Neural cell (in vitro differentiated cells): ENCODE data around the gene C6orf132. TPM values are rescaled to one million over a fixed set of nuclear protein-coding genes. Genes with fewer than 3 reads are reported as not detected.

Source experiments
- H2AFZ ChIP-seq: fragments of 200-600, 300-800 bp; sonication (generic), shearing (Covaris generic); 2 replicates; pipeline ENCODE4 v1.6.0; 2014; ENCODE audit warnings: low read depth, mild to moderate bottlenecking, antibody characterized with exemption, low read length, moderate library complexity
- H3F3A ChIP-seq: fragments of 200-600 bp; shearing (Covaris generic); 2 replicates; pipeline ENCODE4 v1.6.1; 2016; ENCODE audit warnings: mild to moderate bottlenecking, moderate library complexity, mixed read lengths, antibody characterized with exemption, low read length; ENCODE audit not compliant: insufficient read depth, poor library complexity, severe bottlenecking
- H3K27ac ChIP-seq: fragments of 200-600, 300-800 bp; sonication (generic), shearing (Covaris generic); 2 replicates; pipeline ENCODE4 v1.5.1; 2014; ENCODE audit warnings: mild to moderate bottlenecking, low read length, moderate library complexity
- H3K27me3 ChIP-seq: fragments of 300-800, 200-600 bp; sonication (generic), shearing (Covaris generic); 2 replicates; pipeline ENCODE4 v1.6.0; 2014; ENCODE audit warnings: mild to moderate bottlenecking, low read depth, low read length, moderate library complexity; ENCODE audit not compliant: insufficient read depth
- H3K36me3 ChIP-seq: fragments of 300-800, 200-600 bp; sonication (generic), shearing (Covaris generic); 2 replicates; pipeline ENCODE4 v1.5.1; 2014; ENCODE audit warnings: mild to moderate bottlenecking, antibody characterized with exemption, low read length, moderate library complexity; ENCODE audit not compliant: insufficient read depth
- H3K4me2 ChIP-seq: fragments of 300-800, 200-600 bp; sonication (generic), shearing (Covaris generic); 2 replicates; pipeline ENCODE4 v1.6.0; 2014; ENCODE audit warnings: mild to moderate bottlenecking, low read length
- H3K4me3 ChIP-seq: fragments of 300-800, 200-600 bp; sonication (generic), shearing (Covaris generic); 2 replicates; pipeline ENCODE4 v1.5.1; 2014; ENCODE audit warnings: mild to moderate bottlenecking, low read length, moderate library complexity
- H3K79me2 ChIP-seq: fragments of 200-600 bp; shearing (Covaris generic); replicated peaks from 2 replicates; pipeline ENCODE4 v1.6.0; 2014; ENCODE audit warnings: mild to moderate bottlenecking, low read length, moderate library complexity; ENCODE audit not compliant: insufficient read depth
- H3K9ac ChIP-seq: fragments of 300-800, 200-600 bp; sonication (generic), shearing (Covaris generic); 2 replicates; pipeline ENCODE4 v1.6.1; 2016; ENCODE audit warnings: mild to moderate bottlenecking, low read length, mixed read lengths
- H3K9me2 ChIP-seq: fragments of 200-600 bp; shearing (Covaris generic); 2 replicates; pipeline ENCODE4 v1.6.1; 2016; ENCODE audit warnings: mild to moderate bottlenecking, low read length, mixed read lengths; ENCODE audit not compliant: insufficient read depth
- H3K9me3 ChIP-seq: fragments of 200-600, 300-800 bp; sonication (generic), shearing (Covaris generic); 2 replicates; pipeline ENCODE4 v1.6.1; 2016; ENCODE audit warnings: mild to moderate bottlenecking, mixed run types, low read length, moderate library complexity, mixed read lengths
- H4K20me1 ChIP-seq: fragments of 200-600 bp; shearing (Covaris generic); 2 replicates; pipeline ENCODE4 v1.6.1; 2016; ENCODE audit warnings: mild to moderate bottlenecking, mixed run types; ENCODE audit not compliant: insufficient read depth
- CTCF ChIP-seq: fragments of 450-650 bp; IDR thresholded peaks from 2 replicates; pipeline ENCODE4 v1.5.1; 2014; ENCODE audit warnings: antibody characterized with exemption, mild to moderate bottlenecking, moderate library complexity; ENCODE audit not compliant: poor library complexity, severe bottlenecking
- EP300 ChIP-seq: fragments of 450-650 bp; conservative IDR thresholded peaks from 2 replicates; pipeline ENCODE4 v1.6.1; 2014; ENCODE audit warnings: antibody characterized with exemption, mild to moderate bottlenecking, moderate library complexity; ENCODE audit not compliant: poor library complexity, severe bottlenecking
- EZH2 ChIP-seq: fragments of 200-600, 300-800 bp; shearing (Covaris generic), sonication (generic); IDR thresholded peaks from 2 replicates; pipeline ENCODE4 v1.6.1; 2014; ENCODE audit warnings: antibody characterized with exemption, low read length, borderline replicate concordance, mild to moderate bottlenecking; ENCODE audit not compliant: insufficient read depth, poor library complexity, severe bottlenecking
- MXI1 ChIP-seq: fragments of 450-650 bp; conservative IDR thresholded peaks from 2 replicates; pipeline ENCODE4 v1.6.1; 2014; ENCODE audit warnings: antibody characterized with exemption, mild to moderate bottlenecking; ENCODE audit not compliant: poor library complexity, severe bottlenecking
- POLR2AphosphoS5 ChIP-seq: IDR thresholded peaks from 2 replicates; pipeline ENCODE4 v1.6.1; 2012
- RAD21 ChIP-seq: fragments of 450-650 bp; conservative IDR thresholded peaks from 2 replicates; pipeline ENCODE4 v1.6.1; 2014; ENCODE audit warnings: antibody characterized with exemption, mild to moderate bottlenecking, moderate library complexity
- SMC3 ChIP-seq: fragments of 450-650 bp; conservative IDR thresholded peaks from 2 replicates; pipeline ENCODE4 v1.6.1; 2014; ENCODE audit warnings: antibody characterized with exemption, mild to moderate bottlenecking, moderate library complexity; ENCODE audit not compliant: poor library complexity
- TAF1 ChIP-seq: IDR thresholded peaks from 2 replicates; pipeline ENCODE4 v1.6.1; 2012; ENCODE audit warnings: low read depth
- polyA plus RNA-seq: library from polyadenylated mRNA; depleted of rRNA; stranded (reverse); fragments of >200 nt; gene quantifications from 2 replicates; pipeline ENCODE4 v1.2.3, GENCODE V29; 2014
- TF ChIP-seq, protein P1 (sequence below): IDR thresholded peaks from 2 replicates; pipeline ENCODE4 v1.6.1; 2012; ENCODE audit warnings: borderline replicate concordance

C6orf132 gene
- polyA plus RNA-seq, 1 donor from 2014 or later, result not detected

- H3K9me3 ChIP-seq, result no peaks in the 10 kb centered on the region
- no peak overlapping the region for H3K4me3 ChIP-seq
- no peaks in the 10 kb centered on the region for H3K36me3 ChIP-seq
- H3K27me3 ChIP-seq, result no peaks in the 10 kb centered on the region
- no peak for TF ChIP-seq TAF1
- no peak for TF ChIP-seq RAD21
- TF ChIP-seq POLR2AphosphoS5, result no peak
- TF ChIP-seq MXI1, result no peak
- TF ChIP-seq SMC3, result no peak
- no peak for TF ChIP-seq CTCF
- TF ChIP-seq EP300, result no peak
- no peak for TF ChIP-seq EZH2
- TF ChIP-seq, protein P1, sequence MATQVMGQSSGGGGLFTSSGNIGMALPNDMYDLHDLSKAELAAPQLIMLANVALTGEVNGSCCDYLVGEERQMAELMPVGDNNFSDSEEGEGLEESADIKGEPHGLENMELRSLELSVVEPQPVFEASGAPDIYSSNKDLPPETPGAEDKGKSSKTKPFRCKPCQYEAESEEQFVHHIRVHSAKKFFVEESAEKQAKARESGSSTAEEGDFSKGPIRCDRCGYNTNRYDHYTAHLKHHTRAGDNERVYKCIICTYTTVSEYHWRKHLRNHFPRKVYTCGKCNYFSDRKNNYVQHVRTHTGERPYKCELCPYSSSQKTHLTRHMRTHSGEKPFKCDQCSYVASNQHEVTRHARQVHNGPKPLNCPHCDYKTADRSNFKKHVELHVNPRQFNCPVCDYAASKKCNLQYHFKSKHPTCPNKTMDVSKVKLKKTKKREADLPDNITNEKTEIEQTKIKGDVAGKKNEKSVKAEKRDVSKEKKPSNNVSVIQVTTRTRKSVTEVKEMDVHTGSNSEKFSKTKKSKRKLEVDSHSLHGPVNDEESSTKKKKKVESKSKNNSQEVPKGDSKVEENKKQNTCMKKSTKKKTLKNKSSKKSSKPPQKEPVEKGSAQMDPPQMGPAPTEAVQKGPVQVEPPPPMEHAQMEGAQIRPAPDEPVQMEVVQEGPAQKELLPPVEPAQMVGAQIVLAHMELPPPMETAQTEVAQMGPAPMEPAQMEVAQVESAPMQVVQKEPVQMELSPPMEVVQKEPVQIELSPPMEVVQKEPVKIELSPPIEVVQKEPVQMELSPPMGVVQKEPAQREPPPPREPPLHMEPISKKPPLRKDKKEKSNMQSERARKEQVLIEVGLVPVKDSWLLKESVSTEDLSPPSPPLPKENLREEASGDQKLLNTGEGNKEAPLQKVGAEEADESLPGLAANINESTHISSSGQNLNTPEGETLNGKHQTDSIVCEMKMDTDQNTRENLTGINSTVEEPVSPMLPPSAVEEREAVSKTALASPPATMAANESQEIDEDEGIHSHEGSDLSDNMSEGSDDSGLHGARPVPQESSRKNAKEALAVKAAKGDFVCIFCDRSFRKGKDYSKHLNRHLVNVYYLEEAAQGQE, result no peak
- H3K79me2 ChIP-seq, result no peaks in the 10 kb centered on the region
- no peak overlapping the region for H3K9ac ChIP-seq
- H2AFZ ChIP-seq, result no peak overlapping the region
- no peak overlapping the region for H3K4me2 ChIP-seq
- no peaks in the 10 kb centered on the region for H3F3A ChIP-seq
- H3K9me2 ChIP-seq, result no peaks in the 10 kb centered on the region
- H3K27ac ChIP-seq, result no peak overlapping the region
- no peaks in the 10 kb centered on the region for H4K20me1 ChIP-seq
Measured at GRCh38 chr6:42179945-42180313, 37.5 kb upstream of the C6orf132 start.

- no peaks in the 10 kb centered on the region for H4K20me1 ChIP-seq
- H3K27ac ChIP-seq, result no peak overlapping the region
- no peak overlapping the region for H3K9ac ChIP-seq
- no peaks in the 10 kb centered on the region for H3K9me3 ChIP-seq
- H3K79me2 ChIP-seq, result no peaks in the 10 kb centered on the region
- TF ChIP-seq, protein P1, result no peak
- TF ChIP-seq CTCF, result no peak
- no peak for TF ChIP-seq EZH2
- no peak for TF ChIP-seq RAD21
- no peak for TF ChIP-seq TAF1
- TF ChIP-seq SMC3, result no peak
- no peak for TF ChIP-seq MXI1
- no peak for TF ChIP-seq POLR2AphosphoS5
- no peak for TF ChIP-seq EP300
- no peak overlapping the region for H3K4me3 ChIP-seq
- no peaks in the 10 kb centered on the region for H3K36me3 ChIP-seq
- H3K27me3 ChIP-seq, result no peaks in the 10 kb centered on the region
- no peaks in the 10 kb centered on the region for H3K9me2 ChIP-seq
- no peak overlapping the region for H3K4me2 ChIP-seq
- H2AFZ ChIP-seq, result no peak overlapping the region
- H3F3A ChIP-seq, result no peaks in the 10 kb centered on the region
Measured at GRCh38 chr6:42179261-42179944, 37.0 kb upstream of the C6orf132 start.
